HepG2 (cell line): ENCODE data around the gene TMEM235. TPM values are rescaled to one million over a fixed set of nuclear protein-coding genes. Genes with fewer than 3 reads are reported as not detected.

Experiments used
- ATAC-seq: fragments of 200-7000 bp; cut with Tn5 transposase; 3 replicates; pipeline ENCODE4 v1.9.1; 2020; ENCODE audit warnings: mild to moderate bottlenecking, moderate library complexity
- BruUV-seq: library from RNA; stranded (reverse); fragments of 400-500 nt; replicated peaks from 2 replicates; lab custom pipeline; 2021; lab: Mats Ljungman, UMichigan
- CTCF ChIA-PET: fragments of 300-600 bp; formaldehyde crosslinking; extraction: SDS; loops from one replicate; lab custom pipeline; 2021; ENCODE audit warnings: low total read pairs, inconsistent platforms, low intra/inter-chr PET ratio; lab: Yijun Ruan, JAX
- POLR2A ChIA-PET: fragments of 350-600 bp; sonication (Branson Sonifier 250); formaldehyde crosslinking; loops from one replicate; lab custom pipeline; 2020; ENCODE audit warnings: antibody characterized with exemption, inconsistent platforms; lab: Yijun Ruan, JAX
- DNase-seq: peaks from one replicate; pipeline ENCODE4 v3.0.0-alpha.2; 2015; ENCODE audit warnings: low spot score
- FAIRE-seq: peaks from 3 replicates; lab custom pipeline; 2011; peaks lifted over from hg19 to GRCh38; lab: Jason Lieb, UNC
- H2AFZ ChIP-seq: one replicate; pipeline ENCODE4 v1.6.1; 2011; ENCODE audit warnings: low read length, inconsistent platforms
- H3K27ac ChIP-seq: fragments of 300-600 bp; 3 replicates; pipeline ENCODE4 v1.8.0; 2011; ENCODE audit warnings: mixed run types, mild to moderate bottlenecking, mixed read lengths, low read length, inconsistent platforms; ENCODE audit not compliant: insufficient read depth; ENCODE audit errors: extremely low read length
- H3K27me3 ChIP-seq, 2 experiments: fragments of 200-600 bp in 1 of 2; 2 replicates in 1 of 2; 3 replicates in 1 of 2; pipeline versions ENCODE4 v1.6.0 to v1.8.0; 2011; ENCODE audit warnings: low read length in 2 of 2, mild to moderate bottlenecking in 2 of 2, moderate library complexity in 2 of 2, inconsistent platforms in 1 of 2; ENCODE audit not compliant: insufficient read depth in 2 of 2, control insufficient read depth in 1 of 2
- H3K36me3 ChIP-seq, 2 experiments: fragments of 200-600 bp in 1 of 2; replicated peaks in 1 of 2; 2 replicates in 1 of 2; 3 replicates in 1 of 2; pipeline versions ENCODE4 v1.5.1 to v1.8.0; 2011; ENCODE audit warnings: low read length in 2 of 2, inconsistent platforms in 1 of 2; ENCODE audit not compliant: insufficient read depth in 2 of 2, control insufficient read depth in 1 of 2
- H3K4me1 ChIP-seq: 2 replicates; pipeline ENCODE4 v1.5.1; 2012; ENCODE audit warnings: low read length, inconsistent platforms; ENCODE audit not compliant: insufficient read depth
- H3K4me2 ChIP-seq: 2 replicates; pipeline ENCODE4 v1.6.0; 2011; ENCODE audit warnings: low read depth, low read length, inconsistent platforms
- H3K4me3 ChIP-seq, 3 experiments: fragments of 200-600 bp in 1 of 3; sonication (generic), shearing (Covaris generic) in 1 of 3; replicated peaks in 1 of 3; 2 replicates each; pipeline ENCODE4 v1.5.1; 2011 to 2016; ENCODE audit warnings: low read length in 3 of 3, inconsistent platforms in 2 of 3, low read depth in 2 of 3, mild to moderate bottlenecking in 2 of 3, control low read depth in 1 of 3, mixed read lengths in 1 of 3; ENCODE audit not compliant: insufficient read depth in 1 of 3
- H3K79me2 ChIP-seq: one replicate; pipeline ENCODE4 v1.6.1; 2011; ENCODE audit warnings: low read length, inconsistent platforms; ENCODE audit not compliant: insufficient read depth
- H3K9ac ChIP-seq: 2 replicates; pipeline ENCODE4 v1.6.0; 2011; ENCODE audit warnings: mild to moderate bottlenecking, low read depth, low read length, inconsistent platforms; ENCODE audit not compliant: insufficient read depth
- H3K9me3 ChIP-seq: 2 replicates; pipeline ENCODE4 v1.5.1; 2012; ENCODE audit warnings: mild to moderate bottlenecking, low read length
- H4K20me1 ChIP-seq: 2 replicates; pipeline ENCODE4 v1.6.0; 2011; ENCODE audit warnings: inconsistent platforms, mild to moderate bottlenecking, low read length, moderate library complexity; ENCODE audit not compliant: insufficient read depth
- CEBPZ ChIP-seq: IDR thresholded peaks from 2 replicates; pipeline ENCODE4 v1.6.1; 2012; ENCODE audit warnings: low read length, improper control_type of control experiment
- EED ChIP-seq: sonication (generic); formaldehyde crosslinking; IDR thresholded peaks from 2 replicates; pipeline ENCODE4 v1.5.0; 2020; ENCODE audit warnings: mild to moderate bottlenecking, missing genetic modification reagents
- GATAD2A ChIP-seq: IDR thresholded peaks from 2 replicates; pipeline ENCODE4 v1.6.1; 2016
- HDAC2 ChIP-seq: sonication (generic); formaldehyde crosslinking; IDR thresholded peaks from 2 replicates; pipeline ENCODE4 v1.4.0; 2020; ENCODE audit warnings: missing genetic modification reagents
- HMGA1 ChIP-seq: sonication (generic); formaldehyde crosslinking; conservative IDR thresholded peaks from 2 replicates; pipeline ENCODE4 v1.4.0; 2020; ENCODE audit warnings: missing genetic modification reagents
- HNRNPK ChIP-seq: fragments of 200-400 bp; formaldehyde crosslinking; IDR thresholded peaks from 2 replicates; pipeline ENCODE4 v1.6.1; 2018; ENCODE audit warnings: low read length, low read depth, moderate library complexity, mild to moderate bottlenecking; ENCODE audit not compliant: poor library complexity, severe bottlenecking
- KDM5B ChIP-seq: sonication (generic); formaldehyde crosslinking; IDR thresholded peaks from 2 replicates; pipeline ENCODE4 v1.4.0; 2020; ENCODE audit warnings: missing genetic modification reagents, mild to moderate bottlenecking, borderline replicate concordance
- MIXL1 ChIP-seq: IDR thresholded peaks from 2 replicates; pipeline ENCODE4 v1.6.1; 2016
- NFATC3 ChIP-seq: sonication (generic); formaldehyde crosslinking; IDR thresholded peaks from 2 replicates; pipeline ENCODE4 v1.5.1; 2020; ENCODE audit warnings: mild to moderate bottlenecking, missing genetic modification reagents
- PTBP1 ChIP-seq: fragments of 200-400 bp; formaldehyde crosslinking; IDR thresholded peaks from 2 replicates; pipeline ENCODE4 v1.6.1; 2018; ENCODE audit warnings: low read length, low read depth; ENCODE audit not compliant: poor library complexity, severe bottlenecking
- RARA ChIP-seq: IDR thresholded peaks from 2 replicates; pipeline ENCODE4 v1.6.1; 2016; ENCODE audit warnings: missing genetic modification reagents, missing compliant biosample characterization
- TBX2 ChIP-seq: sonication (generic); formaldehyde crosslinking; IDR thresholded peaks from 2 replicates; pipeline ENCODE4 v1.5.0; 2020; ENCODE audit warnings: missing genetic modification reagents, mild to moderate bottlenecking, borderline replicate concordance
- TP53 ChIP-seq: sonication (generic); formaldehyde crosslinking; conservative IDR thresholded peaks from 2 replicates; pipeline ENCODE4 v1.4.0; 2020; ENCODE audit warnings: missing genetic modification reagents
- ZBTB10 ChIP-seq: sonication (generic); formaldehyde crosslinking; IDR thresholded peaks from 2 replicates; pipeline ENCODE4 v1.4.0; 2020; ENCODE audit warnings: missing genetic modification reagents, borderline replicate concordance
- ZNF326 ChIP-seq: sonication (generic); formaldehyde crosslinking; IDR thresholded peaks from 2 replicates; pipeline ENCODE4 v1.4.0; 2020; ENCODE audit warnings: missing genetic modification reagents, borderline replicate concordance
- ZNF496 ChIP-seq: sonication (generic); formaldehyde crosslinking; IDR thresholded peaks from 2 replicates; pipeline ENCODE4 v1.8.1; 2023; ENCODE audit warnings: mild to moderate bottlenecking, moderate library complexity, missing genetic modification reagents; ENCODE audit not compliant: insufficient replicate concordance
- ZNF780A ChIP-seq: sonication (generic); formaldehyde crosslinking; IDR thresholded peaks from 2 replicates; pipeline ENCODE4 v1.8.0; 2022; ENCODE audit warnings: mild to moderate bottlenecking, missing genetic modification reagents, moderate library complexity
- ZSCAN9 ChIP-seq: IDR thresholded peaks from 2 replicates; pipeline ENCODE4 v1.6.1; 2016; ENCODE audit warnings: borderline replicate concordance
- WGBS: methylation state at CpG from one replicate; pipeline ENCODE4 v1.1.6; 2017; ENCODE audit warnings: low lambda C conversion rate; 5-methylcytosine and 5-hydroxymethylcytosine counted together
- in situ Hi-C: cut with HindIII; loops from 2 replicates; pipeline ENCODE4 v1.10.0; 2017; ENCODE audit warnings: low pct_unique_long_range_greater_than_20kb; ENCODE audit not compliant: extremely low pct_ligation_motif_present
- intact Hi-C: fragments of 100-400 bp; cut with micrococcal nuclease; formaldehyde crosslinking; loops from one replicate; pipeline ENCODE4 v1.10.0; 2022; ENCODE audit not compliant: unreplicated experiment
- polyA plus RNA-seq, 8 experiments: library from polyadenylated mRNA; depleted of rRNA in 3 of 8; stranded (reverse) in 7 of 8; unstranded in 1 of 8; fragments of >200 nt; fragmentation: Illumina TruSeq in 4 of 8; extraction: Trizol in 4 of 8; gene quantifications; 2 replicates each; pipeline versions ENCODE4 v1.2.1 to v1.2.3, GENCODE V29; 2011 to 2016; ENCODE audit warnings: low read depth in 4 of 8, missing spikeins in 1 of 8, mixed read lengths in 1 of 8; ENCODE audit not compliant: insufficient read depth in 1 of 8
- total RNA-seq, 5 experiments: library from RNA; depleted of rRNA; stranded (reverse); fragments of >200 nt; fragmentation: Illumina TruSeq; extraction: Trizol; gene quantifications; 2 replicates each; pipeline ENCODE4 v1.2.3, GENCODE V29; 2016; ENCODE audit warnings: low read depth in 1 of 5

Gene TMEM235
- total and polyA plus RNA-seq, 2 of the 13 experiments (the other 11 are each of a cell fraction or from before 2014, with no cell fraction given), result not detected

- Histone ChIP-seq H3K27me3 (no peaks in the 10 kb centered on the region; a peak in 1 of 5 replicates), H3K79me2 (peaks cover 67% of the 10 kb centered on the region), H3K36me3 (peaks cover 8 to 52% of the 10 kb centered on the region in 2 experiments; a peak in 4 of 5 replicates), H3K4me3 (peak within 1 kb of the TSS; percentile 83 to 94 (median 84)), H3K4me2 (peak within 1 kb of the TSS; percentile 99), H3K9ac (peak within 1 kb of the TSS; percentile 89), H4K20me1 (peaks cover 40% of the 10 kb centered on the region), H3K9me3 (no peaks in the 10 kb centered on the region), H2AFZ (no peak within 1 kb of the TSS), H3K27ac (peak within 1 kb of the TSS; percentile 85), H3K4me1 (peaks cover 70% of the 10 kb centered on the region)
- intact Hi-C loops (loop anchor here (1.0 to 5.0 kb wide), 3 partner anchors 18 to 75 kb away; partner anchors contain the start of gene SYNGR2), in situ Hi-C loops (loop anchor here (5.0 kb wide), 1 partner anchor 75 kb away; no protein-coding TSS in a partner anchor)
- ChIA-PET POLR2A (interaction anchor here (0.7 to 3.5 kb wide), 25 partner anchors 7 to 234 kb away, joined by 3 to 28 read pairs (median 5); partner anchors contain the start of genes TMC6, TMC8 and TNRC6C), CTCF (interaction anchor here (0.7 to 1.0 kb wide), 3 partner anchors 47 to 74 kb away, joined by 3 read pairs; no protein-coding TSS in a partner anchor)
- FAIRE-seq (peak; percentile 87), ATAC-seq (peak; percentile 86), DNase-seq (peak; percentile 96)
- BruUV-seq, result no TSS peak
- WGBS, result under 1% methylated on average over 53 of the region's 57 CpGs
- peak; percentile 75 for TF ChIP-seq NFATC3 (CRISPR knock-in tag)
- TF ChIP-seq ZNF780A (CRISPR knock-in tag), result peak; percentile 98
- TF ChIP-seq HNRNPK, result peak; percentile 98
- no peak for TF ChIP-seq ZBTB10 (CRISPR knock-in tag)
- no peak for TF ChIP-seq ZSCAN9
- TF ChIP-seq ZNF496 (CRISPR knock-in tag), result peak; percentile 79
- peak; percentile 66 for TF ChIP-seq GATAD2A
- TF ChIP-seq RARA (CRISPR knock-in tag), result peak; percentile 60
- TF ChIP-seq CEBPZ, result no peak
- TF ChIP-seq PTBP1, result peak; percentile 89
- no peak for TF ChIP-seq EED (CRISPR knock-in tag)
- TF ChIP-seq MIXL1 (CRISPR knock-in tag), result peak; percentile 82; the same call in 1 of the 2 replicates
- no peak for TF ChIP-seq HMGA1 (CRISPR knock-in tag)
- peak; percentile 84; the same call in 1 of the 2 replicates for TF ChIP-seq KDM5B (CRISPR knock-in tag)
- TF ChIP-seq TP53 (CRISPR knock-in tag), result 0 out of 2 replicates have a peak, but pooled peaks have one; percentile 66
- TF ChIP-seq ZNF326 (CRISPR knock-in tag), result no peak
- TF ChIP-seq TBX2 (CRISPR knock-in tag), result 0 out of 2 replicates have a peak, but pooled peaks have one; percentile 64
- peak; percentile 79 for TF ChIP-seq HDAC2
Measured at GRCh38 chr17:78186692-78187595, 44.5 kb upstream of the TMEM235 start, which contains the start of the genes AFMID and TK1. Gene AFMID (plus strand): TSS chr17:78187362. CDS start chr17:78187371, 9 bp downstream. Gene TK1 (minus strand): TSS chr17:78187052. CDS start chr17:78186994, 58 bp downstream.
